Activated T-cell treated with anti-CD3 and anti-CD28 coated beads for 48 hours (primary cell): ENCODE results near the gene MAN2A2.
"Not testable (repeated sequence)": the region's sequence is repeated elsewhere in the genome, so short reads cannot be mapped to it uniquely, and the experiment has no call there.

Experiments used
- DNase-seq: peaks from one replicate; pipeline ENCODE4 v3.0.0-alpha.2; 2020; ENCODE audit warnings: low read depth

MAN2A2 gene

DNA sequence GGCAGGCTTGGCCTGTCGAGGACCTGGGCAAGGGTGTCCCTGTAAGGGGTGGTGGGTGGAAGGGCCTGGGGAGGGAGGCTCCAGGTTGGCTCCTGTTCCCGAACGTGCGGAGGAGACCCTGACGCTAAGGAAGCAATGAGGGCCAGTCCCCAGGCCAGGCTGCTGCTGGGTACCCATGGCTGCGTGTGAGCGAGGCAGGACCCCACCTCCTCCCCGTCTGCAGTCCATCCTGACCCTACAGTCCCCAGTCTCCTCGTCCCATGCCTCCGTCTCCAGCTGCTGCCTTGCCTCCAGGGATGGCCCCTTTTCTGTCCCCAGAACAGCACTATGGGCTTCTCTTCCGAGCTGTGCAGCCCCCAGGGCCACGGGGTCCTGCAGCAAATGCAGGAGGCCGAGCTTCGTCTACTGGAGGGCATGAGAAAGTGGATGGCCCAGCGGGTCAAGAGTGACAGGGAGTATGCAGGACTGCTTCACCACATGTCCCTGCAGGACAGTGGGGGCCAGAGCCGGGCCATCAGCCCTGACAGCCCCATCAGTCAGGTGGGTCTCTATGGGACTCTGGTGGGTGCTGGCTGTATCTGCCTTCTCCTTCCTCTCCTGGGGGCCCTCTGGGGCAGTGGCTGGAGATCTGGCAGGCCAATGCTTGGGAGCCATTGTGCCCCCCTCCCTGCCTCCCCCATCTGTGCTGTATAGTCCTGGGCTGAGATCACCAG lies 18.2 kb upstream of the MAN2A2 start:
- DNase-seq, result no peak

DNA sequence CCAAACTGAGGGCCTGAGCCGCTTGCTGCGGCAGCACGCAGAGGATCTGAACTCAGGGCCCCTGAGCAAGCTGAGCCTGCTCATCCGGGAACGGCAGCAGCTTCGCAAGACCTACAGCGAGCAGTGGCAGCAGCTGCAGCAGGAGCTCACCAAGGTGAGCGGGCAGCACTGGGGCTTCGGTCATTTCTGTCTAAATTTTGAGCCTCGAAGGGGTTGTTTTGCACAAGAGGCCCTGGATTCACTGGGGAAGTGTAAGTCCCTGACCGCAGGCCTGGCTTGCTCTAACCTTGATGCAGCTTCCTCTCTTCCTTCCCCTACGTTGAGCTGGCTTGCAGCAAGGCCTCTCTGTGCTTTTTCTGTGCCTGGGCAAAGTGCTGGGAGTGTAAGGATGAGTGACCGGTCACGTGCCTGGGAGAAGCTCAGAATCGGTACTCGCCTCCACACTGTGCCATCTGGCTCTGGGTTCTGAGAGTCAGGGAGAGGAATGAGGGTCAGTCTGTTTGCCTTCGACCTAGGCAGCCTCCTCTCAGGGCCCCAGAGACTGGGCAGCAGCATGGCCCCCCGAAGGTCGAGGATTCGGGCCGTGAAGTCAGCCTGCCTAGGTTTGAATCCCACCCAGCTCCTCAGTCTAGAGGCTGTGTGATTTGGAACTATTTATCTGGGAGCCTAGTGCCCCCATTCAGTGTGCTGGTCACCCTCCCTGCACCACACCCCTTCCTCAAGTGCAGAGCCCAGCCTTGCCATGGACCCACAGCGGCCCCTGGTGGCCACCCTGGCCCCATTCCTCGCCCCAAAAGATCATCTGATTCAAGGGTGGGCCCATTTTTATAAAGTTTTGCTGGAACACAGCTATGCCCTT lies 17.4 kb upstream of the MAN2A2 start:
- peak; percentile 76 for DNase-seq

DNA sequence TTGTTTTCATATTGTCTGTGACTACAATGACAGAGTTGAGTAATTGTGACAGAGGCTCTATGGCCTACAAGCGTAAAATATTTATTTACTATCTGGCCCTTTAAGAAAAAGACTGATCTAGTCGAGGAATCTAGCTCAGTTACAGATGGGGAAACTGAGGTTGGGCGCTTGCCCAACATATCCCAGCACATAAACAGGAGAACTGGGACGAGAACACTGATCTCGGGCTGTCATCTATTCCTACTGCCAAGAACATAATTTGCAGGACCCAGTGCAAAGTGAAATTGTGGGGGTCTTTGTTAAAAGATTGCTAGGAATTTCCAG lies 16.8 kb upstream of the MAN2A2 start:
- no peak for DNase-seq

DNA sequence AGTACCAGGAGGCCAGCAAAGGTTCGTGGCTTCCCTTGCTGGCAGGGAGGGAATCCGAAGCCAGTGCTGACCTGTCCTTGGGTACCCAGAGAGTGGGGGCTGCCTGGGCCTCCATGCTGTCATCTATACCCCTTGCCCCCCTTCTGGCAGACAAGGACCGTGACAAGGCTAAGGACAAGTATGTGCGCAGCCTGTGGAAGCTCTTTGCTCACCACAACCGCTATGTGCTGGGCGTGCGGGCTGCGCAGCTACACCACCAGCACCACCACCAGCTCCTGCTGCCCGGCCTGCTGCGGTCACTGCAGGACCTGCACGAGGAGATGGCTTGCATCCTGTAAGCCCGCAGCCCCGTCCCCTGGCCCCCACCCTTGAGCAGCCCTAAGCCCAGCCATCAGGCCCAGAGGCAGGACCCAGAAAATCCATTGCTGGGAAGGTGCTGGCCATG lies 16.0 kb upstream of the MAN2A2 start:
- DNase-seq, result no peak

DNA sequence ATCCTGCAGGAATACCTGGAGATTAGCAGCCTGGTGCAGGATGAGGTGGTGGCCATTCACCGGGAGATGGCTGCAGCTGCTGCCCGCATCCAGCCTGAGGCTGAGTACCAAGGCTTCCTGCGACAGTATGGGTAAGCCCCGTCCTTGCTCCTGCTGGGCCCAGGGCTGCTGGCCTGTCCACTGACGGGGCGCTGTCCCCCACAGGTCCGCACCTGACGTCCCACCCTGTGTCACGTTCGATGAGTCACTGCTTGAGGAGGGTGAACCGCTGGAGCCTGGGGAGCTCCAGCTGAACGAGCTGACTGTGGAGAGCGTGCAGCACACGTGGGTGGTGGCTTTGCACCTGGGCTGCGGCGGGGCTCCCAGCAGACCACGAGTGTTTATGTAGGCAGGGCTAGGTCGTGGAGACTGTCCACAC lies 13.8 kb upstream of the MAN2A2 start:
- DNase-seq, result no peak

DNA sequence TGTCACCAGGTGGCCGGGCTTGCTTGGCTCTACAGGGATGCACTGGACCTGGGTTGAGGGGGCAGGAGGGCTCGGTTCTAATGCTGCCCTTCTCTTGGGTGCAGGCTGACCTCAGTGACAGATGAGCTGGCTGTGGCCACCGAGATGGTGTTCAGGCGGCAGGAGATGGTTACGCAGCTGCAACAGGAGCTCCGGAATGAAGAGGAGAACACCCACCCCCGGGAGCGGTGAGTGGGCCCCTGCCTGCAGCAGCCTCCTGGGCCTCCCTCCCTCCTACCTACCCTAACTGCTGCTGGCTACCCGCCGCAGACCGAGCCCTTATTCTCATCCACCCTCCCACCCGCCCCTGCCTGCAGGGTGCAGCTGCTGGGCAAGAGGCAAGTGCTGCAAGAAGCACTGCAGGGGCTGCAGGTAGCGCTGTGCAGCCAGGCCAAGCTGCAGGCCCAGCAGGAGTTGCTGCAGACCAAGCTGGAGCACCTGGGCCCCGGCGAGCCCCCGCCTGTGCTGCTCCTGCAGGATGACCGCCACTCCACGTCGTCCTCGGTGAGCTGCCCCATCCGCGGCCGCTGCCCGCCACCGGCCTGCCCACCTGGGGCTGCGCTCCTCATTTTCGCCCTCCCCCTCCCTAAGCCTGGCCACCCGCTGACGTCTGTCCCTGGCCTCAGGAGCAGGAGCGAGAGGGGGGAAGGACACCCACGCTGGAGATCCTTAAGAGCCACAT lies 13.2 kb upstream of the MAN2A2 start:
- DNase-seq, result no peak

DNA sequence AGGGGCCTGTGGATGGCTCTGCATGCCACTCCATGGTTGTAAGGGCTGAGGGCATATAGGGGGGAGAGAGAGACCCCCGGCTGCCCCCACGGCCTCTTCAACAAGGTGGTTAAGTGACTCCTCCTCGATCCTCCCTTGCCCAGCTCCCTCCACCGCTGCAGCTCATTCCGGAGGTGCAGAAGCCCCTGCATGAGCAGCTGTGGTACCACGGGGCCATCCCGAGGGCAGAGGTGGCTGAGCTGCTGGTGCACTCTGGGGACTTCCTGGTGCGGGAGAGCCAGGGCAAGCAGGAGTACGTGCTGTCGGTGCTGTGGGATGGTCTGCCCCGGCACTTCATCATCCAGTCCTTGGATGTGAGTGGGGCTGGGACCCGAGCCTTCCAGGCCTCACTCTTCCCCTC lies 12.3 kb upstream of the MAN2A2 start:
- no peak for DNase-seq

DNA sequence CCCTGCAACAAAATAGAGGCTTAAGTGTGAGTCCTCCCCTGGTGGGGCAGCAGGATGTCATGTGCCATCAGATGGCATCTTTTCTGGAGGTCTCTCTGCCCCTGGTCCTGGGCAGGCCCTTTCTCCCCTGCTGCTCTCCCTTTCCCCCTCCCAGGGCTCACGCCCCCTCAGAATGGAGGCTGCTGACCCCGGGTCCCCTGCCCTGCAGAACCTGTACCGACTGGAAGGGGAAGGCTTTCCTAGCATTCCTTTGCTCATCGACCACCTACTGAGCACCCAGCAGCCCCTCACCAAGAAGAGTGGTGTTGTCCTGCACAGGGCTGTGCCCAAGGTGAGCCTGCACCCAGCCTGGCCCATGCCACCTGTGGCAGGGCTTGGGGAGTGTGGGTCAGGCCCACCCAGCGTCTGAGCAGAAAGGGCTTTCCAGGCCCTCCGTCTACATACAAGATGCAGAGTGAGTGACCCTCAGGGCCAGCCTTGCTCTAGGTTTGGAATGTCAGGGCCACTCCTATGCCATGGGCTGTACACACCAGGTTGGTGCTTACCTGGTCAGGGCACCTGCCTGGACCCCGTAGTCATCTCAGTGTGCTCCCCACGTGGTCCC lies 11.7 kb upstream of the MAN2A2 start:
- DNase-seq, result no peak

DNA sequence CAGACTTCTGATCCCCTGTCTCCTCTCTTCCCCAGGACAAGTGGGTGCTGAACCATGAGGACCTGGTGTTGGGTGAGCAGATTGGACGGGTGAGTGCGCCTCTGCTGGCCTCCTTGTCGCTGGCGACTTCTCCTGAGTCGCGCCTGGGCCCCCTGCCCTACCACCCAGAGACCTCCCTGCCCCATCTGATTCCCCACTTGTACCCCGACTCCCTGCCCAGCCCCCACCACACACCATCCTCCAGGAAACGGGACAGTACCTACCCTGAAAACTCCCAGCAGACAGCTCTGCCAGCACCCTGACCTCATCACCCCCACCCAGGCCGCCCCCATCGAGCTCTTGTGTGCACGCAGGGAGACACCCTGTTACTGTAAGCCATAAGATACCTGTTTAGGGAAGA lies 11.1 kb upstream of the MAN2A2 start:
- DNase-seq, result no peak

DNA sequence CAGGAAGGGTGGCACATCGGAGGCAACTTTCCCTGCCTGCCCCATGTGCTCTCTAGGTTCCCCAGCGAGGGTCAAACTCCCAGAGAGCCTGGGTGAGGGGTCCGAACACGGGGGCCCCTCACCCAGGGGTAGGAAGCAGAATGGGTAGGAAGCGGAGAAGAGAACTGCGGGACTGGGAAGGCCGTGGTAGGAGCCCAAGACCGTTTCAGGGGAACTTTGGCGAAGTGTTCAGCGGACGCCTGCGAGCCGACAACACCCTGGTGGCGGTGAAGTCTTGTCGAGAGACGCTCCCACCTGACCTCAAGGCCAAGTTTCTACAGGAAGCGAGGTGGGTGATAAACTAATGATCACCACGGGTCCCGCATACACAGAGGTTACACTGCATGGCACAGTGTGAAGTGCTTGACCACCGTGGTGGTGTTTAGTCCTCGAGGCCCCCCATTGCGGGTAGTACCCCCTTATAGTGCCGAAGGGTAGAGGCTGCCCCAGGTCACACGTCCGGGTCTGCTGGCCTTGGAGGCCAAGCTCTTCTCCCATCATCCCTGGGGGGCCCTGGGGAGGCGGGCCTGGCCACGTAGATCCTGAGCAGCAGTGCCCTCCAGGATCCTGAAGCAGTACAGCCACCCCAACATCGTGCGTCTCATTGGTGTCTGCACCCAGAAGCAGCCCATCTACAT lies 10.5 kb upstream of the MAN2A2 start:
- DNase-seq, result no peak

DNA sequence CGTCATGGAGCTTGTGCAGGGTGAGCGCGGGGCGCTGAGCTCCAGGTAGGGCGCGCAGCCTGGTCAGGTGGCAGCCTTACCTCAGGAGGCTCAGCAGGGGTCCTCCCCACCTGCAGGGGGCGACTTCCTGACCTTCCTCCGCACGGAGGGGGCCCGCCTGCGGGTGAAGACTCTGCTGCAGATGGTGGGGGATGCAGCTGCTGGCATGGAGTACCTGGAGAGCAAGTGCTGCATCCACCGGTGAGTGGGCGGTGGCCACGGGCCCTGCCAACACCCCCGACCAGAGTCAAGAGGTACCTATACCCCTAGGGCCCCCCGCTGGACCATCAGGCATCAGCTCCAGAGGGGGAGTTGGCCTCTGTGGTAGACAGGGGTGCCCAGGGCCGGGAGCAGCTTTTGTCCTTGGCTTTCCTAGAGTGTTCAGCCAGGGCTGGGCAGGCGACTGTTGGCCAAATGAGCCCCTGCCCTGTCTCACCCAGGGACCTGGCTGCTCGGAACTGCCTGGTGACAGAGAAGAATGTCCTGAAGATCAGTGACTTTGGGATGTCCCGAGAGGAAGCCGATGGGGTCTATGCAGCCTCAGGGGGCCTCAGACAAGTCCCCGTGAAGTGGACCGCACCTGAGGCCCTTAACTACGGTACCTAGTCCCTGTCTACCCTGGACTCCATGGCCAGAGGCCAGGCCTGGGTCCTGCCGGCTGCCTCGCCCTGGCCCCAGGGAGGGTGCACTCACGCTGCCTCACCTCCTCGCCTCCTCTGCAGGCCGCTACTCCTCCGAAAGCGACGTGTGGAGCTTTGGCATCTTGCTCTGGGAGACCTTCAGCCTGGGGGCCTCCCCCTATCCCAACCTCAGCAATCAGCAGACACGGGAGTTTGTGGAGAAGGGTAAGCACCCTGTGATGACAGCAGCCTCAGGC lies 9.7 kb upstream of the MAN2A2 start:
- no peak for DNase-seq

DNA sequence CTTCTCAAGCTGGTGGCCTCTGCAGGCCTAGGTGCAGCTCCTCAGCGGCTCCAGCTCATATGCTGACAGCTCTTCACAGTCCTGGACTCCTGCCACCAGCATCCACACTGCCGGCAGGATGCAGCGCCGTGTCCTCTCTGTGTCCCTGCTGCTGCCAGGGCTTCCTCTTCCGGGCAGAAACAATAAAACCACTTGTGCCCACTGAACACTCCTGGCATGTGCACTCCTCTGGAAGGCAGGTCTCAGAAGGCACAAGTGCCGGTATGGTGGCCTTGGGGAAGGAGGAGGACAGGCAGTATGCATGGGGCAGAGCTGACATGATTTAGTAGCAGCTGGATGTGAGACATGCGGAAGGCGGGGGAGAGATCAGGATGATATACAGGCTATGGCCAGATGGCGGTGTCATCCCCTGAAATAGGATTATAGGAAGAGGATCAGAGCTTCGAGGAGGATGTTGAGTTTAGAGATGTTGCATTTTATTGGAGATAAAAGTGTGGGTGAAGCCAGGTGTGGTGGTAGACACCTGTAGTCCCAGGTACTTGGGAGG lies 7.5 kb upstream of the MAN2A2 start:
- DNase-seq, result no peak

DNA sequence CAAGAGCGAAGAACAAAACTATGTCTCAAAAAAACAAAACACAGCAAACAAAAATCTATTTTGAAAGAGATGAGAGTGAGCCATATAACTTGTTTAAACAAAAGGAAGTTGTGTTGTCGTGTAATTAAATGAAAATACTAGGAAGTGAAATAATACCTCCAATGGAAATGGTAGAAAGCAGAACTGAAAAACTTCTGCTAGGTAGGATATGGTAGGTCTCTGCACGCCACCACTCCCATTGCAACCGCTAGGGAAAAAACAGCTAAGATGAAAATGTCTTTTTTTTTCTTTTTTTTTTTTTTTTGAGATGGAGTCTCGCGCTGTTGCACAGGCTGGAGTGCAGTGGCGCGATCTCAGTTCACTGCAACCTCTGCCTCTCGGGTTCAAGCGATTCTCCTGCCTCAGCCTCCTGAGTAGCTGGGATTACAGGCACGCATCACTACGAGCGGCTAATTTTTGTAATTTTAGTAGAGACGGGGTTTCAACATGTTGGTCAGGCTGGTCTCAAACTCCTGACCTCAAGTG lies 5.9 kb upstream of the MAN2A2 start:
- not testable (repeated sequence) for DNase-seq

DNA sequence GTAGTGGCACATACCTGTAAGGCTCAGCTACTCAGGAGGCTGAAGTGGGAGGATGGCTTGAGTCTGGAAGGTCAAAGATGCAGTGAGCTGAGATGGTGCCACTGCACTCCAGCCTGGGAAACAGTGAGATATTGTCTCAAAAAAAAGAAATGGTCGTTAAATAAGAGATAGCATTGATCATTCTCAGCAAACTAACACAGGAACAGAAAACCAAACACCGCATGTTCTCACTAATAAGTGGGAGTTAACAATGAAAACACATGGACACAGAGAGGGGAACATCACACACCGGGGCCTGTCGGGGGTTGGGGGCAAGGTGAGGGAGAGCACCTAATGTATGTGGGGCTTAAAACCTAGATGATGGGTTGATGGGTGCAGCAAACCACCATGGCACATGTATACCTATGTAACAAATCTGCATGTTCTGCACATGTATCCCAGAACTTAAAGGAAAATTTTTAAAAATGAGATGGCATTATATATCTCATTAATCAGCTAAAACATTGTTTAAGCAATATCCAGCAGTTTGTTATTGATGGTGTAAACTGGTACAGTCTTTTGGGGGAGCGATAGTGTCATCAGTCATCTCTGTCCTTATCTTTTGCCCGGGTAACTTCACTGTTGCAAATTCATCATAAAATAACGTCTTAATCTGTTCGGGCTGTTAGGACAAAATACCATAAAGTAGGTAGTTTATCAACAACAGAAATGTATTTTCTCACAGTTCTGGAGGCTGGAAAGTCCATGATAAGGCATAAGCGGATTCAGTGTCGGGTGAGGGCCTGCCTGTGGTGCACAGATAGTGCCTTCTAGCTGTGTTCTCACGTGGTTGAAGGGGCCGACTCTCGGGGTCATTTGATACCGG lies 1.7 kb upstream of the MAN2A2 start:
- DNase-seq, result no peak

DNA sequence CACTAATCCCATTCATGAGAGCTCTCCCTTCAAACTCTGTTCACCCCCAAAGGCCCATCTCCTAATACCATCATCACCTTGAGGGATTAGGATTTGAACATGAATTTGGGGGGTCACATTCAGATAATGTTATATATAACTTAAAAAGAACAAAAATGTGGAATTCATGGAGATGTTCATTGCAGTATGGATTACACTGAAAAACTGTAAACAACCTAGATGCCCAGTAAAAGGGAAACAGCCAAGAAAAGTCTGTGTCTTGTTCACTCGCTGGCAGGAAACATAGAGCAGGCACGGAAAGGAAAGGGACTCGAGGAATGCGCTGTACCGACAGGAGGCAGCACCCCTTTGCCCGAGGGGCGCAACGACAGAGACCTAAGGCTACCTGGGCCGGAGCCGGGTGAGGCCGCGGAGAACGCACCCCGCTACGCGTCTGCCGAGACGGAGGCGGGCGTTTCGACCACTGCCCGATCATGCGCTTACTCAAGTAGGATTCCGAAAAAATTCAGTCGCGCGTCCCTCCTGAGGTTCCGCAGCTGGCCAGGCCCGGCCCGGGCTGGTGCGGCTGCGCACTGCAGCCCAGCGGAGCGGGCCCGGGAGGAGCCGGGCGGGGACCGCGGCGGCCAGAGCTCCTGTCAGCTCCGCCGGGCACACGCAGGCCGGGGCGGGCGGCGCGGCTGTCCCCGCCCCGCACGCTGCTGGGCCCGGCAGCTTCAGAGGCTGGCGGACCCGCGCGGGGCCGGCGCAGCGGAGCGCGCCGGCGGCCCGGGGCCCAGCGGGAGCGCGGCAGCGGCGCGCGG lies 862 bp upstream of the MAN2A2 start:
- DNase-seq, result peak; percentile 73

DNA sequence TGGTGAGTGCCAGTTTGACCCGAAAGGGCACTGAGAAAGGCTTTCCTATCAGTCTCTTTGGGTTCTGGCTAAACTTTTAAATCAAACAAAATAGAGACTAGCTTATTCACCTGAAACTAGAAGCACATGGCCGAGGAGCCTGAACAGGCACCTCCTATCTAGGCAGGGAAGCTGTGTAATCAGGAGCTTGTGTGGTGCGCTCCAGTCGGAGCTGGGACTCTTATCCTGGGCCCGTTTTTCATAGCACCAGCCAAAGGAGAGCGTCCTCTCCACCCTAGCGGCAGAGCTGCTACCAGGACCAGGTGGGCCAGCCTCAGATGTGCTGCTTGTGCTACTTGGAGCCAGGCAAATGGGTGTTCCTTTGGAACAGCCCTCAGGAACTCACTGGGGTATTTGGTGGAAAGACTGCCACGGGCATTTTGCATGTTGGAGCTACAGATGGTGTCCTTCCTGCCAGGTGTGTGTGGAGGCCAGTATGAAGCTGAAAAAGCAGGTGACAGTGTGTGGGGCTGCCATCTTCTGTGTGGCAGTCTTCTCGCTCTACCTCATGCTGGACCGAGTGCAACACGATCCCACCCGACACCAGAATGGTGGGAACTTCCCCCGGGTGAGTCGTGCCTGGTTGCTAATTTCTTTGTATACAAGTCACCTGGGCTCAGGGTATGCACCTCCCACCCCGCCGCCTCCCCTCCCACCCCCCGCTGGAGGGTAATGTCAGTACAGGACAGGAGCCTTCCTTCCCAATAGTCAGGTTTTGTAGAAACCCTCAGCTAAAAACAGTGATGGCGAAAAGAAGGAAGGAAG lies 833 bp downstream of the MAN2A2 start:
- DNase-seq, result no peak

DNA sequence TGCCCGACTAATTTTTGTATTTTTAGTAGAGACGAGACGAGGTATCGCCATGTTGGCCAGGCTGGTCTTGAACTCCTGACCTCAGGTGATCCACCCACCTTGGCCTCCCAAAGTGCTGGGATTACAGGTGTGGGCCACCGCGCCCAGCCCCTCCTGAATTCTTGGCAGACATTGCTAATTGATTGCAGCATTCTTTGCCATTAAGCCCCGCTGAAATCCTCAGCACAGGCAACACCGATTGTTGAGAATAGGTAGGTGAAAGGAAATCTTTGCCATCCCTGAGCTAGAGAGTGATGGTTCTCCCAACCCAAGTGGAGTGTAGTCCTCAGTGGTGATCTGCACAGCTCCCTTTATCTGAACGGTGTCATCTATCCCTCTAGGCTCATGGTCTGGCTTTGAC lies 1.6 kb downstream of the MAN2A2 start:
- DNase-seq, result no peak
